Stomach smooth muscle (tissue), 2 donors: Measurements from ENCODE around the gene TRIM16.
"Not testable (repeated sequence)": the region's sequence is repeated elsewhere in the genome, so short reads cannot be mapped to it uniquely, and the experiment has no call there.

Source experiments
- H3K27ac ChIP-seq: one replicate; pipeline ENCODE4 v1.7.0; 2013; ENCODE audit warnings: mild to moderate bottlenecking, low read length, inconsistent platforms
- H3K27me3 ChIP-seq, 2 donors: one replicate each; pipeline ENCODE4 v1.7.0; 2013; ENCODE audit warnings: low read length in 2 of 2; ENCODE audit not compliant: insufficient read depth in 2 of 2, control insufficient read depth in 1 of 2
- H3K36me3 ChIP-seq, 2 donors: one replicate each; pipeline ENCODE4 v1.7.0; 2013; ENCODE audit warnings: low read length in 2 of 2; ENCODE audit not compliant: control insufficient read depth in 2 of 2, insufficient read depth in 2 of 2
- H3K4me1 ChIP-seq: one replicate; pipeline ENCODE4 v1.7.0; 2013; ENCODE audit warnings: low read length; ENCODE audit not compliant: control insufficient read depth, insufficient read depth
- H3K4me3 ChIP-seq, 2 donors: one replicate each; pipeline ENCODE4 v1.7.0; 2013; ENCODE audit warnings: low read length in 2 of 2
- H3K9ac ChIP-seq, 2 donors: one replicate each; pipeline ENCODE4 v1.7.0; 2013; ENCODE audit warnings: low read length in 2 of 2, mild to moderate bottlenecking in 1 of 2
- H3K9me3 ChIP-seq, 2 donors: one replicate each; pipeline ENCODE4 v1.7.0; 2013; ENCODE audit warnings: low read length in 2 of 2; ENCODE audit not compliant: control insufficient read depth in 2 of 2
- donor health status: healthy.
- donor health status: Pancreatic carcinoma.

The TRIM16 gene

DNA sequence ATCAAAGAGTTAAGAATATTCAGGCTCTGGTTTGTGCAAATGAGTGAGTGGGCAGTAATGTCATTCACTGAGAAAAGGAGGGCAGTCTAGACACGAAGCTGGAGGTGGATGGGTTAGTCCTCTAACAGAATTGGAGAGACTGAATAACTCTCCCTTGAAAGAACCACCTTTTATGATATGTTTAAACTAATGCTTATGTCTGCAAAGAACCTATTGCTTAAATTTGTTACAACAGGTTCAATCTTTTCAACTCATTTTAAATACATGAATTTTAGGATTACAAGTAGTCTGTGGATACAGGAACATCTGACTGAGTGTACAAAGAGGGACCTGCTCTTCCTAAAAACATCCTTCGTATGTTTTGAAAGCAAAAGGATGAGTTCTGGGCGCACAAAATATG is 14.9 kb upstream of the TRIM16 start:
- not testable (repeated sequence) for H3K27me3 ChIP-seq, H3K27ac ChIP-seq, H3K4me1 ChIP-seq, H3K36me3 ChIP-seq, H3K9me3 ChIP-seq
- Histone ChIP-seq H3K4me3 (peak overlapping the region; percentile 71 to 80), H3K9ac (peak overlapping the region; percentile 29 to 76)

DNA sequence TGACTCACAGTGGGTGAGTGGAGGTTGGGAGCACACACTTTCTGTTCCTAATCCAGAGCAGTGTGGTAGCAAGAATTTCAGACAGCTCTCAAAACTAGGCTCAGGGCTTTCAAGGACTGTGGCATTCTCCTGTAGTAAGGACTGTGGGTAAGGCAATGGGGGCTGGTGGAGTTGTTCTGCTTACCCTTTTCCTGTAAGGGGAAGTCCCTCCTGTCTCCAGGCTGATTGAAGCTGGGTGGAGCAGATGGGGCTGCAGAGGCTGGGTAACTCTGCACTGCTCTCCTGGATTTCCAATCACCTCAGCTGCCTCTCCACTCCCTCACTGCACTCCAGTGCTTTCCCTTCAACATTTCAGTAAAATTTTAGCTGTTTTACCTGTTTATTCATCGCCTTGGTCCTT is 3.4 kb upstream of the TRIM16 start:
- H3K4me1 ChIP-seq, H3K36me3 ChIP-seq, H3K27me3 ChIP-seq: not testable (repeated sequence)

DNA sequence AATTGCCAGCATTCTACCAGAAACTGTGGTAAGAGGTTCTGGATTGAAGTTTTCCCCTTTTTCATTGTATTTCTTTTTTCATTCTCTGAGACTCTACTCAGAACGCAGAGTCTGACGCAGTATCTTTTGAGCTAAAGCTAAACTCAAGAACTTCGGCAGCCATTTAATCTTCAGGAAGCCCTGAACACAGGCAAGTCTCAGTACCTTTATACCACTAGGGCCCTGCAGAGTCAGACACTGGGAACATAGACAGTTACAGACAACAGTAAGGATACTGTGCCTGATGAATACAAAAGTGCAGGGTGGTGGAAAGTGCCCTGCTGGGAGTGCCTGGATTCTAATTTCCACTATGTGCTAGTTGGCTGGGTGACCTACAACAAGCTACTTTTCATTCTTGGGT is 976 bp downstream of the TRIM16 start:
- not testable (repeated sequence) for H3K4me3 ChIP-seq, H3K9me3 ChIP-seq, H3K27me3 ChIP-seq, H3K27ac ChIP-seq, H3K36me3 ChIP-seq, H3K9ac ChIP-seq, H3K4me1 ChIP-seq

More for the DNA sequence above, 3.4 kb upstream of the TRIM16 start:
- not testable (repeated sequence) for H3K9ac ChIP-seq, H3K9me3 ChIP-seq, H3K4me3 ChIP-seq, H3K27ac ChIP-seq

DNA sequence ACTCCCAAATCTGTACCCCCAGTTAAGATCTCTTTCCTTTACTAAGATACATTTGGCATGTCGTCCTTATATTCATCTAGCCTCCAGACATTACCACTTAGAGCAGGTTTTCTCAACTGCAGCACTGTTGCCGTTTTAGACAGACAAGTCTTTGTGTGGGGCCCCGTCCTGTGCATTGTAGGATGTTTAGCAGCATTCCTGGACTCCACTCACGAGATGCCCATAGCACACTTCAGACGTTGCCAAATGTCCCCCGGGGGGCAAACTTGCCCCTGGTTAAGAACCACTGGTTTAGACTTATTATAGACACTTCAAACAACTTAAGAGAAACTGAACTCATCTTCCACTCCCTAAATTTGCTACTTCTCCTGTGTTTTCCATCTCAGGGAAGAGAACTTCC is 8.1 kb downstream of the TRIM16 start:
- not testable (repeated sequence) for H3K9ac ChIP-seq, H3K36me3 ChIP-seq, H3K4me1 ChIP-seq, H3K27me3 ChIP-seq, H3K4me3 ChIP-seq, H3K9me3 ChIP-seq, H3K27ac ChIP-seq

DNA sequence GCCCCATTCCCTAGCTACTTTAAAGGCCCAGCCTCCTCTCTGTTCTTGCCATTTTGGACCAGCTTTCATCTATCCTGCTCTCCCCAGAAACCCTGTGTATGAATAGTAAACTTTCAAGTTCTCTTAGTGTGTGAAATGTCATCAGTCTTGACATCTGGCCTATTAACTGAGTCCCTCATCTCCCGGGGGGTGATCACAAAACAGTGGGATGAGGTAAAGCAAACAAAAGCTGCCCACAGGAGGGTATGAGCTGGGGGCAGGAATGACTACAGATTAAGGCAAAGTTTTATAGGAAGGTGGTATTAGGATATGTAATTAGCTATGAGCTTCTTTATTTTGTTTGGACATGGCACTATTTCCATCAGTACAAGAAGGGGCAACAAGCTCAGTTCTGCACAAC is 9.5 kb downstream of the TRIM16 start:
- not testable (repeated sequence) for H3K4me1 ChIP-seq, H3K9ac ChIP-seq, H3K27ac ChIP-seq, H3K9me3 ChIP-seq, H3K27me3 ChIP-seq, H3K4me3 ChIP-seq, H3K36me3 ChIP-seq

DNA sequence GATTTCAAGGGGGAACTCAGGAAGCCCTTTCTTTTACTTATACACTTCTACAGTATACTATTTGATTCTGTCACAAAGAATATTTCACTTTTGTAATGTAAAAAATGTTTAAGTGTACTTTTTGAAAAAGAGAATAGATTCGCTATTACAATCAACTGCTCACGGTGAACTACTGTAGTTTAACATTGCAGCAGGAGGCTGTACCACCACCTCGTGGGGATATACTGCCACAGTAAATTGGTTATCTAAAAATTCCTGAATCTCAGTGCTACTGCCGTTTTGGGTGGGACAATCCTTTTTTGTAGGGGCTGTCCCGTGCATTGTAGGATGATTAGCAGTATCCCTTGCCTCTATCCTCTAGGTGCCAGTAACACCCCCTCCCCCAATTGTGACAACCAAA is 14.6 kb downstream of the TRIM16 start:
- not testable (repeated sequence) for H3K4me1 ChIP-seq, H3K9me3 ChIP-seq

DNA sequence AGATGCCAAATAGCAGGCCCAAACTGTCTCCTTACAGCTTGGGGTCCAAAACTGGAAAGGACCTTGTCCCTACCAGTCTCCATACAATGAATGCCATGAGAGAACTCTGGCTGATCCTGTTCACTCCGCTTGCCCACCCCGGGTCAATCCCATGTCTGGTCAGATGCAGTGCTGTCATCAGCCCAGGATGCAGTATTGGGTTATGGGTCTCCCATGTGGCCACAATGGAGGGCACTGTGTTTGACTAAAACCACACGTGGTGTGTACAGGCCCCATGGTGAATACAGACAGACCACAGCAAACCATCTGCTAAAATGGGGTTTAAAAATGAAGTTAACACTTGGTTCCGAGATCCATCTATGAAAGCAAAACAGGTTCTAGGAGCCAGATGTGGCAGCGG is 20.4 kb downstream of the TRIM16 start:
- Histone ChIP-seq H3K36me3 (peaks cover 0 to 6% of the 10 kb centered on the region in 2 donors), H3K27me3 (no peaks in the 10 kb centered on the region), H3K27ac (no peak overlapping the region), H3K4me1 (no peaks in the 10 kb centered on the region), H3K9me3 (no peaks in the 10 kb centered on the region), H3K4me3 (no peak overlapping the region), H3K9ac (no peak overlapping the region)

More for the DNA sequence above, 14.6 kb downstream of the TRIM16 start:
- H3K27me3 ChIP-seq, H3K9ac ChIP-seq, H3K27ac ChIP-seq, H3K4me3 ChIP-seq, H3K36me3 ChIP-seq: not testable (repeated sequence)

DNA sequence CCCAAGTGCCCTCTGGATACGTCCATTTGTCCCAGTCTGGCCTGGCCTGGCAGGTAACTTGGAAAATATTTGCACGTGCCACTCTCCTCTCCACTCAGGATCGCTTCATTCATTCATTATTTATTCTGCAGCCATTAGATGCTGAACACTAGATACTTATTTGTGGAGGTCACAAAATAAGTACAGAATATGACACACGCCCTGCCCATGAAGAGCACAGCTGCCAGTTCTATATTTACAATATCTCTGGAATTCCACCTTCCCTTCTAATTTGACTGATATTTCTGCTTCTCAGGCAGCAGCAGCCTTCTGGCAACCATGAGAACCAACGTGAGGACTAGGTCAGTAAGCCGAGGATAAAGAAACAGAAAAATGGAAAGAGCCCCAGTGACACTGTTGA is 20.9 kb downstream of the TRIM16 start:
- peaks cover 0 to 6% of the 10 kb centered on the region in 2 donors for H3K36me3 ChIP-seq
- no peak overlapping the region for H3K9ac ChIP-seq
- H3K27ac ChIP-seq = no peak overlapping the region
- H3K9me3 ChIP-seq = no peaks in the 10 kb centered on the region
- H3K4me3 ChIP-seq = no peak overlapping the region
- H3K27me3 ChIP-seq = no peaks in the 10 kb centered on the region
- no peaks in the 10 kb centered on the region for H3K4me1 ChIP-seq

DNA sequence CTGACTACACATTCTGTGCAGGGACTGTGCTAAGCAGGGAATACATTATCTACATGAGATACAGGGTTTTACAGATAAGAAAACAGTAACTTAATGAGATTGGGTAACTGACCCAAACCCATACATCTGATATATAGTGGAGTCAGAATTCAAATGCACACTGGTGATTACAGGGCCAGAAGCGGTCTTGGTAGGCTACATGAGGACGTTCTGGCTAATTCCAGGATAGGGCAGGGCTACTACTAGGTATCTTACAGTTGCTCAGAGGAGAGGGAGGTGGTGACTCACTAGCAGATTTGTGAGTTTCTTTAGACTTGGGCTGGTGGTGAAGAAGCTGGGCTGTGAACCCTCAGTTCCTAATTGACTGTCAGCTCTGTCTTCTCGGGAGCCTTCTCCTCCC is 21.4 kb downstream of the TRIM16 start:
- no peaks in the 10 kb centered on the region for H3K27me3 ChIP-seq
- H3K27ac ChIP-seq = no peak overlapping the region
- H3K36me3 ChIP-seq = peaks cover 0 to 6% of the 10 kb centered on the region in 2 donors
- no peaks in the 10 kb centered on the region for H3K4me1 ChIP-seq
- H3K9me3 ChIP-seq = no peaks in the 10 kb centered on the region
- H3K9ac ChIP-seq = no peak overlapping the region
- no peak overlapping the region for H3K4me3 ChIP-seq

DNA sequence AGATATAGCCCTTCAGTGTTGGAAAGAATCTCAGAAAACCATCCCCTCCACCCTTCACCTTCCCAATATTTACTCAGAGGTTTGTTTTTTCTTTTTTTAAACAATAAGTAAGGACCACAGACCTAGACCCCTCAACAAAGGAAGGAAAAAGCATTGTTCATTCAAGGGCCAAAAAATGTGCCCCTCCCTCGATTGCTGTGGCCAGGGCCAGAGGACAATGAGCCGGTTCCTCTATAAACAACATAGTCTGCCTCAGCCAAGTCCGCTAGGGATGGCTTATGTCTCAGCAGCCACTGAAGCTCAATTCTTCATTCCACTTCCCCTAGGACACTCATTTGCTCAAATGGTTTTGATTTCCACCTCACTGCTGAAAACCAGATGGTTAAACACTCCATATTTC is 24.0 kb downstream of the TRIM16 start:
- H3K27ac ChIP-seq = no peak overlapping the region
- no peaks in the 10 kb centered on the region for H3K4me1 ChIP-seq
- no peak overlapping the region for H3K9ac ChIP-seq
- H3K36me3 ChIP-seq = peaks cover 0 to 6% of the 10 kb centered on the region in 2 donors
- no peaks in the 10 kb centered on the region for H3K9me3 ChIP-seq
- no peak overlapping the region for H3K4me3 ChIP-seq
- no peaks in the 10 kb centered on the region for H3K27me3 ChIP-seq

DNA sequence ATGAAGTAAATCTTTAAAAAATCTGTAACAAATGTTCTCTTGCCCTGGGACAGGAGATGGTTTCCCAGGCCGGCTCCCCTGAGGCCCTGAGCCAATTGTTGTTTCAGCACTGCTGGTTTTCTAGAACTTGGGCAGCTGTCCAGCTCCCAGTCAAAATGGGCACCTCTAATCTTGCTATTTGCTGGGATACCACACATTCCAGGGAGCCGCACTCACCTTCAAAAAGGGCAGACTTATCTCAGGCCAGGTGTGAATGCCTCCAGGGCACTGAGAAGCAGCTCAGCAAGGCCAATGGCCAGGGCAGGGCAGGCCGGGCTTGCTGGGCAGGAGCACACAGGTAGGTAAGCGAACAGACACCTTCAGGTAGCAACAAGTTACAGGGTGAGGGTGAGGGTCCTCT is 24.4 kb downstream of the TRIM16 start:
- Histone ChIP-seq H3K27me3 (no peaks in the 10 kb centered on the region), H3K27ac (no peak overlapping the region), H3K9ac (no peak overlapping the region), H3K9me3 (no peaks in the 10 kb centered on the region), H3K36me3 (peaks cover 0 to 6% of the 10 kb centered on the region in 2 donors), H3K4me3 (no peak overlapping the region), H3K4me1 (no peaks in the 10 kb centered on the region)

DNA sequence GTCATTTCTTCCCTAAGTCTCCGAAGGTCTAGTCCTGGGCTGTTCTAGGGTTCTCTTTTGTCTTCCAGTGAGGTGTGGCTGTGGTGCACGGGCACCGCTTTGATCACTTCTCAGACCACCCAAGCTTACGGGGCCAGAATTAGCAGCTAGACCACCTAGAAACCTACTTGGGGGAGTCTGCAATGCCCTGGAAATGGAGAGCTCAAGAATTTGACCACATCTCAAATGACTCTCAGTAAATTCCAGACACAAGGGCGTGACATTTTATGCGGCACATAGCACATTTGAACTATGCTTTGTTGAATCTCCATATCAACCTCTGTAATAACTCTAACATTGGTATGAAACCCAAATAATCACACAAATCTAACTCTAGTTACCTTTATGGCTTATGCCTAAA is 24.9 kb downstream of the TRIM16 start:
- no peak overlapping the region for H3K27ac ChIP-seq

More for the DNA sequence above, 24.9 kb downstream of the TRIM16 start:
- Histone ChIP-seq H3K9ac (no peak overlapping the region), H3K4me3 (no peak overlapping the region), H3K4me1 (no peaks in the 10 kb centered on the region), H3K9me3 (no peaks in the 10 kb centered on the region), H3K27me3 (no peaks in the 10 kb centered on the region), H3K36me3 (peaks cover 0 to 3% of the 10 kb centered on the region in 2 donors)
